Astrocyte (in vitro differentiated cells and primary cell): ENCODE data around the gene NCBP1.

ENCODE experiments used
- EZH2 ChIP-seq: IDR thresholded peaks from 2 replicates; pipeline ENCODE4 v1.6.1; 2012; ENCODE audit warnings: mild to moderate bottlenecking, low read length, inconsistent platforms; ENCODE audit not compliant: insufficient read depth
- TF ChIP-seq, protein P1 (sequence below): IDR thresholded peaks from 2 replicates; pipeline ENCODE4 v1.5.1; 2011; ENCODE audit warnings: low read depth, mild to moderate bottlenecking, inconsistent platforms, low read length, moderate library complexity; ENCODE audit not compliant: insufficient read depth

DNA sequence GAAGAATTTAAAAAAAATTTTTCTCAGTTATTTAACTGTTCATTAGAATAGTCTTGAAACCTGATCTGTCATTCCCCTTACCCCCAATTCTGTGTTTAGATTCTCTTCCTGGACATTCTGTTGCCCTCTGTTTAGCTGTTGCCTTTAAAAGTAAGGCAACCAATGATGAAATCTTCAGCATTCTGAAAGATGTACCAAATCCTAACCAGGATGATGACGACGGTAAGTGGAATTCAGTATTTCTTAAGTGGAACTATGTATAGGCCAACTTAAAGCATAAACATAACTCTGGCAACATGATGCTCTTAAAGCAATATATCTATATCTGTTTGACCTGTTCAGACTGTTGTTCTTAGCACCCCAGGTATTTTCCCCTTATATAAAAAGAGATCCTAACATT, 27.2 kb downstream of the NCBP1 start:
- TF ChIP-seq, protein P1, sequence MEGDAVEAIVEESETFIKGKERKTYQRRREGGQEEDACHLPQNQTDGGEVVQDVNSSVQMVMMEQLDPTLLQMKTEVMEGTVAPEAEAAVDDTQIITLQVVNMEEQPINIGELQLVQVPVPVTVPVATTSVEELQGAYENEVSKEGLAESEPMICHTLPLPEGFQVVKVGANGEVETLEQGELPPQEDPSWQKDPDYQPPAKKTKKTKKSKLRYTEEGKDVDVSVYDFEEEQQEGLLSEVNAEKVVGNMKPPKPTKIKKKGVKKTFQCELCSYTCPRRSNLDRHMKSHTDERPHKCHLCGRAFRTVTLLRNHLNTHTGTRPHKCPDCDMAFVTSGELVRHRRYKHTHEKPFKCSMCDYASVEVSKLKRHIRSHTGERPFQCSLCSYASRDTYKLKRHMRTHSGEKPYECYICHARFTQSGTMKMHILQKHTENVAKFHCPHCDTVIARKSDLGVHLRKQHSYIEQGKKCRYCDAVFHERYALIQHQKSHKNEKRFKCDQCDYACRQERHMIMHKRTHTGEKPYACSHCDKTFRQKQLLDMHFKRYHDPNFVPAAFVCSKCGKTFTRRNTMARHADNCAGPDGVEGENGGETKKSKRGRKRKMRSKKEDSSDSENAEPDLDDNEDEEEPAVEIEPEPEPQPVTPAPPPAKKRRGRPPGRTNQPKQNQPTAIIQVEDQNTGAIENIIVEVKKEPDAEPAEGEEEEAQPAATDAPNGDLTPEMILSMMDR, result no peak
- TF ChIP-seq EZH2, result no peak
